Keratinocyte (primary cell): ENCODE measurements around the gene EIF4G2.

ENCODE experiments used
- EZH2 ChIP-seq: IDR thresholded peaks from one replicate; pipeline ENCODE4 v1.6.1; 2012; ENCODE audit warnings: inconsistent platforms, mild to moderate bottlenecking, low read length, moderate library complexity
- TF ChIP-seq, protein P1 (sequence below), 3 experiments: IDR thresholded peaks in 1 of 3; conservative IDR thresholded peaks in 1 of 3; optimal IDR thresholded peaks in 1 of 3; 2 replicates in 2 of 3; 3 replicates in 1 of 3; pipeline versions ENCODE3 to v1.5.1; 2011; ENCODE audit warnings: low read length in 3 of 3, mild to moderate bottlenecking in 3 of 3, moderate library complexity in 2 of 3, control low read depth in 1 of 3, inconsistent platforms in 1 of 3; ENCODE audit not compliant: insufficient read depth in 2 of 3; ENCODE audit errors: extremely low read depth in 1 of 3

DNA sequence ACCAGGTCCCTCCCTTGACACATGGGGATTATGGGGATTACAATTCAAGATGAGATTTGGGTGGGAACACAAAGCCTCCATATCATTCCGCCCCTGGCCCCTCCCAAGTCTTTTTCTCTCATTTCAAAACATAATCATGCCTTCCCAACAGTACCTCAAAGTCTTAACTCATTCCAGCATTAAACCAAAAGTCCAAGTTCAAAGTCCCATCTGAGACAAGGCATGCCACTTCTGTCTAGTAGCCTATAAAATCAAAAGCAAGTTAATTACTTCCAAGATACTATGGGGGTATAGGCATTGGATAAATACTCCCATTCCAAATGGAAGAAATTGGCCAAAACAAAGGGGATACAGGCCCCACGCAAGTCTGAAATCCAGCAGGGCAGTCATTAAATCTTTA, 19.7 kb upstream of the EIF4G2 start:
- TF ChIP-seq, protein P1, sequence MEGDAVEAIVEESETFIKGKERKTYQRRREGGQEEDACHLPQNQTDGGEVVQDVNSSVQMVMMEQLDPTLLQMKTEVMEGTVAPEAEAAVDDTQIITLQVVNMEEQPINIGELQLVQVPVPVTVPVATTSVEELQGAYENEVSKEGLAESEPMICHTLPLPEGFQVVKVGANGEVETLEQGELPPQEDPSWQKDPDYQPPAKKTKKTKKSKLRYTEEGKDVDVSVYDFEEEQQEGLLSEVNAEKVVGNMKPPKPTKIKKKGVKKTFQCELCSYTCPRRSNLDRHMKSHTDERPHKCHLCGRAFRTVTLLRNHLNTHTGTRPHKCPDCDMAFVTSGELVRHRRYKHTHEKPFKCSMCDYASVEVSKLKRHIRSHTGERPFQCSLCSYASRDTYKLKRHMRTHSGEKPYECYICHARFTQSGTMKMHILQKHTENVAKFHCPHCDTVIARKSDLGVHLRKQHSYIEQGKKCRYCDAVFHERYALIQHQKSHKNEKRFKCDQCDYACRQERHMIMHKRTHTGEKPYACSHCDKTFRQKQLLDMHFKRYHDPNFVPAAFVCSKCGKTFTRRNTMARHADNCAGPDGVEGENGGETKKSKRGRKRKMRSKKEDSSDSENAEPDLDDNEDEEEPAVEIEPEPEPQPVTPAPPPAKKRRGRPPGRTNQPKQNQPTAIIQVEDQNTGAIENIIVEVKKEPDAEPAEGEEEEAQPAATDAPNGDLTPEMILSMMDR (optimal IDR thresholded peaks at IDR 0.05 in 1 of 3, IDR thresholded peaks at IDR 0.05 in 1 of 3, conservative IDR thresholded peaks at IDR 0.05 in 1 of 3; ENCODE audit: extremely low read depth in 1 of 3, insufficient read depth in 2 of 3, low read length in 3 of 3) = no peak
- TF ChIP-seq EZH2 = no peak
